AML-193 (cell line): ENCODE data around the gene KLHDC10.
"Not testable (repeated sequence)": the region's sequence is repeated elsewhere in the genome, so short reads cannot be mapped to it uniquely, and the experiment has no call there.

ENCODE experiments used
- DNase-seq, 2 experiments: peaks; one replicate each; lab custom pipeline; 2025; lab: John Stamatoyannopoulos, UW

Gene KLHDC10

DNA sequence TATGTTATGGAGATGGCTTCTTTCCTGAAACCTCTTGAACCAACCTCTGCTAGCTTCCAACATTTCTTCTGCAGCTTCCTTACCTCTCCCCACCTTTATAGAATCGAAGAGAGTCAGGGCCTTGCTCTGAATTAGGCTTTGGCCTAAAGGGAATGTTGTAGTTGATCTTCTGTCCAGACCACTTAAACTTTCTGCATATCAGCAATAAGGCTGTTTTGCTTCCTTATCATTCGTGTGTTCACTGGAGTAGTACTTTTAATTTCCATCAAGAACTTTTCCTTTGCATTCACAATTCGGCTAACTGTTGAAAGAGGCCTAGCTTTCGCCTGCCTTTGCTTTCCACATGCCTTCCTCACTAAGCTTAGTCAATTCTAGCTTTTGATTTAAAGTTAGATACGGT lies 48.0 kb downstream of the KLHDC10 start:
- no peak for DNase-seq

DNA sequence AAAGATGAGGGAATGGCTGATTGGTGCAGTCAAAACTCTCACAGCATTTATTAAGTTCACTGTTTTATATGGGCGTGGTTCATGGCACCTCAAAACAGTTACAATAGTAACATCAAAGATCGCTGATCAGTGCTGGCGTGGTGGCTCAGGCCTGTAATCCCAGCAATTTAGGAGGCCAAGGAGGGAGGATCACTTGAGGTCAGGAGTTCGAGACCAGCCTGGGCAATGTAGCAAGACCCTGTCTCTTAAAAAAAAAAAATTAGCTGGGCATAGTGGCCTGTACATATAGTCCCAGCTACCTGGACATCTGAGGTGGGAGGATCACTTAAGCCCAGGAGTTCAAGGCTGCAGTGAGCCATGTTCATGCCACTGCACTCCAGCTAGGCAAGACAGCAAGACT lies 48.5 kb downstream of the KLHDC10 start:
- no peak for DNase-seq

DNA sequence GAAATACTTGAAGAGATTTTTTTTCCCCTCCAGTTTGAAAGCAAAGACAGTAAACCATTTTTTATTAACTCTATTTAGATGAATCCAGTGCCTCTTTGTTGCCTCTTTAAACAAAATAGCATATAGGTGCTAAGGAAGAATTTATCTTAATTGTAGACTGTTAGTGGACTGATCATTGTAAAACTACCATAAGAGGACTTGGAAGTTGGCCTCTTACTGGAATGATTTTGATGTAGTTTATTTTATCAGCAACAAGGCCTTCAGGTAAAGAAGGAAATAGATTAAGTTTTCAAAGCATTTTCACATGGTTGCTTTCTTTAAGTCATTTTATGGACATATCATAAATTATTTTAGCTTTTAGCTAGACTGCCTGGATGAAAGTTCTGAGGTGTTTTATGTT lies 53.2 kb downstream of the KLHDC10 start:
- no peak for DNase-seq

DNA sequence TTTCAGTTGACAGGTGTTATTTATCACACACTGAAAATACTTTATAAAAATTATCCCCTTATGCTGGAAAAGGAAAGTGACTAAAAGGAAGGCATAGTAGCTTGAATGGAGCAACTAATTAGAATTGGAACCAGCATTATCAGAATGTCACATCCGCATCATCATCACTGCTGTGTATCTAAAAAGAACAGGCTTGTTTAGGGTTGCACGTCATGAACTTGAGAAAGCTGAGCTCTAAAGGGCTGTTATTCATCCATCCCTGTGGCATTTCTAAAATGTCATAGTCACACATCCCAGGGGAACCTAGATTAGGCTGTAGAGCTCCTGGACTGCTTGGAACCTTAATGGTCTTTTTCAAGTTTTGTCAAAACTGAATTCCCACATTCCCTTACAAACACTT lies 54.4 kb downstream of the KLHDC10 start:
- no peak for DNase-seq

DNA sequence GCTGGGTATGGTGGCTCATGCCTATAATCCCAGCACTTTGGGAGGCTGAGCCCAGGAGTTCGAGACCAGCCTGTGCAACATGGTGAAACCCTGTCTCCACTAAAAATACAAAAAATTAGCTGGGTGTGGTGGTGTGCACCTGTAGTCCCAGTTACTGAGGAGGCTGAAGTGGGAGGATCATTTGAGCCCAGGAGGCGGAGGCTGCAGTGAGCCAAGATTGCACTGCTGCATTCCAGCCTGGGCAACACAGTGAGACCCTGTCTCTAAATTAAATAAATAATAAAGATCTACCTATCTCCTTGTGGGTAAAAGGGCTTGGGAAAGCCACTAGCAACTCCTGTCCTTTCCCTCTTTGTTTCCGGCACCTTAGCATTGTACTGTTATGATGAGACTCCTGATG lies 56.5 kb downstream of the KLHDC10 start:
- not testable (repeated sequence) for DNase-seq

DNA sequence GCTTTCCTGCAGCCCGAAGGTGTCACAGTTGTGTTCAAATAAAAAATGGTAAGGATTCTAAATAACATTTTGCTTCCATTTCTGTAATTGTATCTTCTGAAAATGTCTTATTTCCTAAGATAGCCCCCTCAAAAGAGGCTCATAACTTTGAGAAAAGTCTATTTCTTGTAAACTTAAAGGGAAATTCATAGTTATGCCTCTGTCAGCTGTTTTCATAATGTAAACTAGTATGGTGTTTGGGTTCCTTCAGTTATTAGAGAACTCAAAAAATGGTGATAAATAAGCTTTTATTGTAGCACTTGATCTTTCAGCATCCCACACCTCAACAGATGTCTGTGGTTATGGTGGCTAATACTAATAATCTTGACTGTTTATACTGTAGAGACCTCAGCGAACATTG lies 57.1 kb downstream of the KLHDC10 start:
- no peak for DNase-seq

DNA sequence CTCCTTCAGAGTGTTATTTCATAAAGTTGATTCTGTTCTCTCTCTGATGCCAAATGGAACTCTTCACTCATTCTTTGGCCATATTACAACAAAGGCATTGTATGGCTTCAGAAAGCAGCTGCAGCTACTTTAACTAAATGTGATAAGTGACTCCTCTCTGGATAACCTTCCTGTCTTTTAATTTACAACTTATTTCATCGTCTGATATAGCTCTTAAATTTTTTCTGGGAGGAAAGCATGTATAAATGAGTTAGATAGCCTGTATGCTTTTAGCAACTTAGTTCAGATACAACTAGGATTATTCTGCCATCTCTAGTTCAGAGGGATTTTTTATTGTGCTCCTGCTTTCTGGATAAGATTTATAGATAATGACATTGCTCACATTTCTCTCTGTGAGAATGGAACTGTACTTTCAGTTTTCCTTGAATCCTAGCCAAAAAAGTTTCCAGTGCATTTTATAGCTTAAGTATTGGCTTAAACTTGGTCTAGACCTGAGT lies 57.5 kb downstream of the KLHDC10 start:
- no peak for DNase-seq

DNA sequence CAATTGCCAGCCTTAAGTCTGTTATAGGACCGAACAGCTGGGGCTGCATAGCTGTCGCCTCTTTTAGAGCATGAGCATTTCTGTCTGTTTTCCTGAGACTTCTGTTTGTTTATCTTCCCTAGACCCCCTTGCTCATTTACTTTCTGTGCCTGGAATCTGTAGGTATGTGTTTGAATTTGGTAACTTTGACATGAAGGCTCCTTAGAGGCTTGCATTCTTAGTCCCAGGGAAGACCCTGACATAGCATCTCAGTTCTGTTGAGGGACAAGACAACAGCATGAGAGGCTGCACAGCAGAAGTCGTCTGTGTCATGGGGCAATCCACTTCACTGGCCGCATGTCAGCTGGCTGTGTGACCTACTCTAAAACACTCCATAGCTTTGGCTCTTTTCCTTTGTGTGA lies 58.7 kb downstream of the KLHDC10 start:
- DNase-seq: no peak

DNA sequence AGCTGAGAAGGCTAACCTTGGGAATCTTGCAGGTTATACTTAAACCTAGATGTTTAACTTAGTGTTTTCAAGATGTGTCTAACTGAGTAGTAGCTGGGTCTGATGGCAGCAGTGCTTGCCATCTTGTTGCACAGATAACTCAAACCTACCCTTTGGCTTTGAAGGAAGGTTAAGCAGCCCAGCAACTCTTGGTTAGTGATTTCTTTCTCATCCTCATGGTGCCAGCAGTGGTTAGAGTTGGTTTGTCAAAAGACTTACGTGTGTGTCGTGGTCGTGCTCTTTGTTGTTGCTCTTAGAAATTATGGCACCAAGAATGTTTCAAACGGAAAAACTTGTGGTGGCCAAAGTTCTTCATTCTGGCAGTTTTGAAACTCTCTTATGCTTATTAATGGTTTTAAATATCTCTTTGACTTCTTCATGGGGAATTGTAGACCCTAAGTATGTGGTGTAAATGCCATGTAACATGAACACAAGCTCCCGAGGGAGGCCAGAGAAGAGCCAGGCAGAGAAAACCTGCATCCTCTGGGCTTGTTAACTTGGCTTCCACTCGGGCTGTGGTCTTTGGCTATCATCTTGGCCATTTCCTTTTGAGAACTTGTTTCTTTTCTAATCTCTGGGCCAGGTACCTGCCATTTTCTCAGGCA lies 61.0 kb downstream of the KLHDC10 start:
- DNase-seq: no peak

DNA sequence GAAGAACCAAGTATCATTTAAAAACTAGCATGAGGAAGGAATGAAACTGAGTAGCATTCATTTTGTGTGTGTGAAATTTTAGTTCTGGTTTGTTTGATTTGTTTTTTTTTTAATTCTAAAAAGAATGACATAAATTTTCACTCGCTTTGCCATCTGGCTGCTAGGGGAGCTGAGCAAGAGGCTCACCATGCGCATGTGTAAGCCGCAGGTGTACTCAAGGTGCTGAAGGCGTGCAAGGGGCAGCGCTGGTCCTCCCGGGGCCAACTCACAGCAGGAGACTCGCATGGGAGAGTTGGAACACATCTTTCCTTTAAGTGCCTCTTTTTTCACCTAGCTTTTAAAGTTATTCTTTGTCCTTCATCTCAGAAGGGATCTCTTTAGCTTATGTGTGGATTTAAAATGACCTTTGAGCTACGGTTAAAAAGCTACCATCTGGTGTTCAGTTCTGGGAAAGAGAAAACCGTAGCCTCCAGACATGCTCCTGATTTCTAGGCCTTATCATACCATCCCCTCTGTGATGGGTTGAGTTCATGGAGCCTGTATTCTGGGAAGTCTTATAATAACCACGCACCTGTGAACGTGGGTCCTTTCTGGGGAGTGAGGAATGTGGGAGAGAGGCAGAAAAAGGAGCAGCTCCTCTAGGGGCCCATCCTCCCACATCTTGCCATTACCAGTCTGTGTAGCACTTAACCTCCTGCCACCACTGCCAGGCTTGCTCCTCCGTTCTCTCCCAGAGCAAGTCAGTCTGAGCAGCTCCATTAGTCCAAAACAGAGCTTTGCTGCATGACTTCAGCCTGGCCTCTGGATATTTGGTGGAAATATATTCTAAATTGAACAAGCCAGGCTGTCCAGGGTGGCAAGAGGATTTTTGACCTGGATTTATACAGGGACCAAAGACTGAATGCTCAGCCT lies 61.9 kb downstream of the KLHDC10 start:
- no peak for DNase-seq

DNA sequence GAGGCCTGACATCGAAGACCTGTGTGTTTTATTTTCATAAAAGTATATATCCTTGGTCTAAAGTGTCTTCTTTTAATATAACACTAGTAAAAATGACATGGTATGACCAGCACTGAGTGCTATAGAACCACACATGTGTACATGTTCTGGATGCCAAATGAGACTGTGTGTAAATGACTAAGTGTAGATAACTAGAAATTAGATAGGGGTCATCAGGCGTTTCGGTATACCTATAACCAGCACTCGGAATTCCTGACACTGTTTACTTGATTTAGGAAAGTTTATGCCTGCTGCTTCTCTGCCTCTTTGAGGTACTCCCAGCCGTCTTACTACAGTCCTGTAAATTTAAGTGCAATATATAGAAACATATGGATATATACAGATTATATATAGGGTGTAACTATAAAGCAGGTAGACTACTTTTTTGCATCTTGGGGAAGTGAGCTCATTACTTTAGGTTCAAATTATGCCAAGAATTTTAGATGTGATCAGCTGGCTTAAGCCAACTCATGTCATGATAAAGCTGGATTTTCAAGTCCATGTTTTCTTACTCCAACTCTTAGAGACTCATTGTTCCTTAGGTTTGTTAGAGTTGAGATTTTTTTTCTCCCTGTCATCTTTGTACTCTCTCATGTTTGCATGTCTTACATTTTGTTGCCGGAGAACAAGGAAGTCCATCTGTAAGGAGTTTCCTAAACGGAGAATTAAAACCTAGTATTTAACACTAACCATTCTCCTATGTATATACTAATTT lies 62.9 kb downstream of the KLHDC10 start:
- DNase-seq: no peak

DNA sequence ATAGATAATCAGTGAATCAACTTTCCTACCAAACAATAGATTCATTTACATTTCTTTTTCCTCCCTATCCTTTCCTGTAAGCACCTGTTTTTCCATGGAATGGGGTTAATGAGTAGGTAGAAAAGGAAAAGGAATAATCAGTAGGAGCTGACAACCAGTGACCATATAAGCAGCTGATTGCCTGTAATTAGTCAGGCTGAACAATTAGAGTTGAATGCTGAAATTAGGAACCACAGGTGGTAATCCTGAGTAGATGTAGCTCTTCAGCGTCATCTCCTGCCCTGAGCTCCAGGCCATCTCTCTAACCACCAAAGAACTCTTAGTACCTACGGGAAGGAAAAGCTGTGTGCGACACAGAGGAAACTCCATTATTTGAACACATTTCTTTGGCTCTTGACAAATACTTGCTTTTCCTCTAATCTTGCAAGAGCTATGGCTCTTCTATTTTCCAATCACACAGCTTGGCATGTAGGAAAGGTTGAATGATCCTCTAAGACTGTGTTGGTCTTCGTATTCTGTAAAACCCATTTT lies 63.8 kb downstream of the KLHDC10 start:
- DNase-seq: no peak

DNA sequence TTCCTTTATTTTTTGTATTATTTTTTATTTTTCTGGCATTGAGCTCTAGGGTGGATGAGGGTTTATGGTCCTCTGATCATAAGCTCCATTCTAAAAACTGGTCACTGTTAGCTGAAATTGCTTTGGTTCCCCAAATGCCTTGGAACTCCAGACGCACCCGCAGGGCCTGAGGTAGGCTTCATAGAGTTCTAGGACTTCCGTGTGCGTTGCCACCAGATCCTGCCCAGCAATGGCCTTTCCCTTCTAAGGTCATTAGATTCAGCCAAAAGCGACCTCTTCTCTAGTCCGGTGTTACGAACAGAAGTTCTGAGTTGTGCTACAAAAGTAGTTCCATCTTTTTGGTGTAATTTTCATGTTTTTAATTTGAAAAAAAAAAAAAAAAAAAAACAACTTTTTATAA lies 64.4 kb downstream of the KLHDC10 start:
- no peak for DNase-seq

DNA sequence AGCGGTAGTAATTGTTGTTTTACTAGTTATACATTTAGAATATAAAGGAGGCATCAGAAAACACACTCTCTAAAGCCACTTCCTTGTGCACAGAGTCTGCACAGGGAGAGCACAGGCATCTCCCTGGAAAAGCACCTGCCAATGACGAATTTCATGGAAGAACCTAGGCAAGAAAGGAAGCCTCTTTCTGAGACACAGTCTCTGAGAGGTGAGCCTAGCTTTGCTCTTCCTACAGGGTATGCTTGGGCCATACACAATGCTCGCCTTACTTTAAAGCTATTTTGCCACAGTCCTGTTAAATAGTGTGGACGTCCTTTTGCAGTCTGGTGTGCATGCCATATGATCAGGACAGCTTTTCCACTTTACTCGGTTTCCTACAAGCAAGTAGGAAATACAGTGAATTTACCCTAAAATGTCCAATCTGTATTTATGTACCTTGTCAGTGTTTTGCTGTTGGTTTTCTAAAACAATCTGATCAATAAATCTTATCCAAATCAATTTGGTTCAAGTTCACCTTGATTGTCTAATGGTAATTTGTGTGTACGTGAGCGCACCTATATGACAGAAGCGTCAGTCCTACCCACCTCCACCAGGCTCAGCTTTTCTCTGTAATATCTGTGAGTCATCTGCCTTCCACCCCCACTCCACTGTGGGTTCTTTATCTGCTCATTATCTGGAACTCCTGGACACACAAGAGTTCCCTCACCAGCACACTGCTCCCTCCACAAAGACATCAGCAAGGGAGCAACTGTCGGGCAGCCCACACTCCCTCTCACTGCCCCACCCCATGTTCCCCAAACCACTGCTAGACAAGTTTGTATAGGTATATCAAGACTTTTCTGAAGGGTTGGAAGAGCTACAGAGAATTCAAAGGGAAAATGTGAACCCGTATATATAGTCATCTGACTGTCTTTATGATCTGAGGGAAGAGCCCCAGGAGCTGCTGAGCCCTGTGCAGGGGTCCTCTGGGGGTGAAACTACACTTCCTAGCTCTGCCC lies 65.2 kb downstream of the KLHDC10 start:
- DNase-seq: no peak

DNA sequence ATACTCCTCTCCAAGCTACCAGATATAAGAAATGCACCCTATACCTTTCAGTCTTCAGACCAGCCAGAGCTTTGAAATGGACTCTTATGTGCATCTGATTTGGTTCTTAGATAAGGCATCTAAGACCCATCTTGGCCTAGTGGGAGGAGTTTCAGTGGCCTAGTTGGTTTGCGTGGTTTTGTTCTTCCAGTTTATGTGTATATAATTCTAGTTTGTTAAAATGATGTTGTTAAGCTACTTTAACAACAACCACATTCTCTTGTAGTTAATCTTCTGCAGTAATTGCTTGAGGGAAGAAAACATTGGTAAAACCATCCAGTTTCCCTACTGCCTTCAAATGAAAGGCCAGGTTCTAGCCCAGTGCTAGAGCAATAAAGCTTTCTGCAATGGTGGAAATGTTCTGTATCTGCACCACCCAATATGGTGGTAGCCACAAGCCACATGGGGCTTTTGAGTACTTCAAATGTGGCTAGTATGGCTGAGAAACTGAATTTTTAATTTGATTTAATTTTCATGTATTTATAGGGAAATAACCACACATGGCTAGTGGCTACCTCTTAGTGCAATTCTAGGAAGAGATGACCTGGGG lies 66.3 kb downstream of the KLHDC10 start:
- no peak for DNase-seq

DNA sequence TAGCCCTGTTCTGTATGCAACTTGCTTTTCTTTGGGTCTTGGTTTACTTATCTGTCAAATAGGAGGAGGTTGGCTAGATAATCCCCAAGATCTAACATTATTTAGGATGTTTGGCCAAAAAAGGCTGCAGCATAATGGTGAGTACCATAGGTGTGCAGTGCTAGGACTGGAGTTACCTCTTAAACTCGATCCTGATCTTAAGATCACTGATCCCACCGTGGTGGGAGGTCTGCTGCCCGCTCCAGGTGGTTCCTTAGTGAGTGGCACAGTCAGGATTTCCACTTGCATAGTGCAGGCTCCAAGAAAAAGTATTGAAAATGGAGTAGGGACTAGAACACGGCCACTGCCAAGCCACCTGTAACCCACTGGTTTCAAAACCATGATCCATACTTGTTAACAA lies 66.9 kb downstream of the KLHDC10 start:
- DNase-seq: no peak

DNA sequence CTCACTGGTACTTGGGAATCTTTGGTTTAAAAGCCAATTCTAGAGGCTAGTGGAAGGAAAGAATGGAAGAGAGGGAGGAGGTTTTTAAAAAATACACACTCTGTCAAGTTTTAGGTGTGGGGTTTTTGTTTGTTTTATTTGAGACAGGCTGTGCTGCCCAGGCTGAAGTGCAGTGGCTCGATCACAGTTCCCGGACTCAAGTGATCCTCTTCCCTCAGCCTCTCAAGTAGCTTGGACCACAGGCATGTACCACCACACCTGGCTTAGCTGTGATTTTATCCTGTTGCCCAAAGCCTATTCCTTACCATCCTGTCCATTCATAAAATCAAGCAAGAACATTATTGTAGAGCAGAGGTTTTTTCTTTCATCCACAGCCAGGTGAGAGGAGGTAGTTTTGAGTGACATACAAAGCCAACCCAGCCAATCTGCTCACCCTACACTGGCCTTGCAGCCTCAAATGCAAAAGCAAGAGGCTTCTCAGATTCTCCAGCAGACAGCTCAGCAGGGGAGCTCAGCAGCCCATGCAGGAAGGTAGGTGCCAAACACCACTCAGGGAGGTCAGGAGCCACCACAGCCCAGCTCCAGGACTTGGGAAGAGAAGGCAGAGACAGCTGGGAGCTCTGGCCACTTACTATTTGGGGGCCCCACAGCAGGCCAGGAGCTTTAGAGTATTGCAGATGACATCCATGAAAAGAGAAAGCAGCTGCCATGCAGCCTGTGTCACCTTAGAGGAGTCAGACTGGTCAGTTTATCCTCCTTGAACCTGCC lies 69.0 kb downstream of the KLHDC10 start:
- no peak for DNase-seq

DNA sequence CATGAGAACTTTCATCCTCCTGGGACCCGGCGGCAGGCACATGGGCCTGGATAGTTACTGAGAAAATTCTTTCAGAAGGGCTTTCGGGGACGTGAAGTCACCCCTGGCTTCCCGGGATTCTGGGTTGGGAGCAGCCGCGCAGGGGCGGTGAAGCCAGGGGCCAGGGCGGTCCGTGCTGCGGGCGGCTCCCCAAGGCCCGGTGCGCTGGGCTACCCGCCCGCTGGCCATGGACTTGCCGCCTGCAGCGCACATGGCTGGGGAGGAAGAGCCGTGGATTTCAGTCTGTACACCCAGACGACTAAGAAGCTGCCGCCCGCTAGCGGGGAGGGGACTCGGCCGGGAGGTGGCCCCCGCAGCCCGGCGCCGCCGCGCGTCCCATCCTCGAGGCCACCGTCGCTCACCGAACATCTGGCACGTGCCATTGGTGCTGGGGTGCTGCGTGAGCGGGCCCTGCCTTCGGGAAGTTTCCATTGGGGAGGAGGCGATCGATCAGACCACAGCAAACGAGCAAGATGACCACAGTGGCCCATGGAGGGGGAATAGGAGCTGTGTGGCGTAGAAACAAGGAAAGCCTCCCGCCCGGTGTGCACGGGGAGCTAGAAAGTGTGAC lies 70.3 kb downstream of the KLHDC10 start:
- no peak for DNase-seq

DNA sequence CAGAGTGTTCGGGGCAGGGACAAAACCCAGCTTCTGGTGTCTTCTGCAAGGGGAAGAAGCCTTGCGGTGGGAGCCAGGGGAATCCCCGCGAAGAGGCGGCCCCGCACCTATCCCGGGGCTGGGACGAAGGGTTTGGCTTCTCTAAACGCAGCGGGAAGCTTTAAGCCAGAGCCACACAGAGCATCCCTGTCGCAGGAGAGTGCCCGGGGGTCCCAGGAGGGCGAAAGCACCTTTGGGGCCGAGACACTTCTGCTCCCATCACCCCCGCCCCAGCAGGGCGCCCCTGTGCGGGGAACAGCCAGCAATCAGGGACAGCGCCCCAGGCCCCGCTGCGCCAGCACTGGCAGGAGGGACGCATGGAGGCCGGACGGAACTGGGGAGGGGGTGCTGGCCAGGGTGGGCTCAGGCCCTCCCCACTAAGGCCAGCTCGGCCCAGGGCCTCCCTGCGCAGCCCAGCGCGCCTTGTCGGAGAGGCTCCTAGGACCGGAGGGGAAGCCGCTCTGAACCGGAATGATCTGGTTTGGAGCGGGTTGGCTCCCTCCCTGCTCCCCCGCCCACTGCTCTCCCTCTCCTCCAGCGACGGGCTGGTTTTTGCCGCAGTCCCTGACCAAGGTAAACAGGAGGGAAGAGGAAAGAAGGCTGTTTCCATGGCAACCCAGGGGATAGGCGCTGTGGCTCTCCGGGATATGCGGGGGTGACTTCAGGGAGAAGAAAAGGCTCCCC lies 71.0 kb downstream of the KLHDC10 start:
- no peak for DNase-seq
